Measurements from ENCODE around the gene CACNB4.

GRCh38 chr2:152042636-152043615 is 55.9 kb downstream of the CACNB4 start:
- TF ChIP-seq REST (IDR thresholded peaks at IDR 0.05; ENCODE audit: insufficient read depth in 1 of 2, low read depth in 2 of 2, low read length in 2 of 2) = no peak
- TF ChIP-seq TAF1 (IDR thresholded peaks at IDR 0.05; ENCODE audit: borderline replicate concordance, insufficient read depth, low read length) = no peak
- TF ChIP-seq POLR2AphosphoS5 (IDR thresholded peaks at IDR 0.05; ENCODE audit: low read depth, low read length) = no peak
- no peak for TF ChIP-seq SIN3A (IDR thresholded peaks at IDR 0.05; ENCODE audit: borderline replicate concordance, insufficient read depth, low read length)
- TF ChIP-seq FOXP2 (optimal IDR thresholded peaks at IDR 0.05; ENCODE audit: borderline replicate concordance, extremely low read depth, extremely low read length, insufficient read depth) = no peak

All from PFSK-1 (cell line).